Daoy (cell line): ENCODE data around the gene DEPDC7. TPM values are rescaled to one million over a fixed set of nuclear protein-coding genes. Genes with fewer than 3 reads are reported as not detected.
"Not testable (repeated sequence)": the region's sequence is repeated elsewhere in the genome, so short reads cannot be mapped to it uniquely, and the experiment has no call there.

Source experiments
- DNase-seq: peaks from one replicate; pipeline ENCODE4 v3.0.0-alpha.2; 2015; ENCODE audit warnings: low read depth
- total RNA-seq: library from RNA; depleted of rRNA; stranded (reverse); fragments of >200 nt; shearing (Covaris generic); gene quantifications from 2 replicates; pipeline ENCODE4 v1.2.3, GENCODE V29; 2014

The DEPDC7 gene
- total RNA-seq, 1 experiment from 2014 or later: 10.5 TPM

GRCh38 chr11:33025339-33025722 lies 9.7 kb downstream of the DEPDC7 start:
- DNase-seq: no peak

GRCh38 chr11:33027233-33027632 lies 11.6 kb downstream of the DEPDC7 start:
- DNase-seq: no peak

GRCh38 chr11:33027846-33028536 lies 12.3 kb downstream of the DEPDC7 start:
- no peak for DNase-seq

- no peak for DNase-seq
Measured at GRCh38 chr11:33028537-33028914, 12.8 kb downstream of the DEPDC7 start.

GRCh38 chr11:33029218-33029617 lies 13.5 kb downstream of the DEPDC7 start:
- DNase-seq: not testable (repeated sequence)

GRCh38 chr11:33033493-33033892 lies 17.8 kb downstream of the DEPDC7 start:
- DNase-seq: no peak

GRCh38 chr11:33035011-33035410 lies 19.3 kb downstream of the DEPDC7 start:
- DNase-seq: no peak

GRCh38 chr11:33039274-33040032 lies 23.8 kb downstream of the DEPDC7 start, which contains the start of gene TCP11L1:
Gene TCP11L1, plus strand, starts transcription at chr11:33039572. Its CDS starts 4,202 bp downstream, at chr11:33043774.
- peak; percentile 97 for DNase-seq

GRCh38 chr11:33040033-33040861 lies 24.6 kb downstream of the DEPDC7 start:
- no peak for DNase-seq

- DNase-seq: no peak
Measured at GRCh38 chr11:33040862-33041453, 25.3 kb downstream of the DEPDC7 start.

- DNase-seq: no peak
Measured at GRCh38 chr11:33043221-33043830, 27.6 kb downstream of the DEPDC7 start.

- DNase-seq: no peak
Measured at GRCh38 chr11:33044285-33044756, 28.6 kb downstream of the DEPDC7 start.

- no peak for DNase-seq
Measured at GRCh38 chr11:33045551-33046255, 30.0 kb downstream of the DEPDC7 start.

GRCh38 chr11:33048701-33049100 lies 33.0 kb downstream of the DEPDC7 start:
- not testable (repeated sequence) for DNase-seq

GRCh38 chr11:33049565-33050408 lies 34.1 kb downstream of the DEPDC7 start:
- DNase-seq: not testable (repeated sequence)

GRCh38 chr11:33052231-33052630 lies 36.6 kb downstream of the DEPDC7 start:
- no peak for DNase-seq

GRCh38 chr11:33055375-33055774 lies 39.7 kb downstream of the DEPDC7 start:
- DNase-seq: no peak

GRCh38 chr11:33057284-33057683 lies 41.6 kb downstream of the DEPDC7 start:
- no peak for DNase-seq

GRCh38 chr11:33059331-33060007 lies 43.8 kb downstream of the DEPDC7 start:
- no peak for DNase-seq
